ENCODE data around the gene DOK7.
"Not testable (repeated sequence)": the region's sequence is repeated elsewhere in the genome, so short reads cannot be mapped to it uniquely, and the experiment has no call there.

DOK7 gene

GRCh38 chr4:3524349-3524748, 61.2 kb downstream of the DOK7 start:
- DNase-seq = no peak

DNA sequence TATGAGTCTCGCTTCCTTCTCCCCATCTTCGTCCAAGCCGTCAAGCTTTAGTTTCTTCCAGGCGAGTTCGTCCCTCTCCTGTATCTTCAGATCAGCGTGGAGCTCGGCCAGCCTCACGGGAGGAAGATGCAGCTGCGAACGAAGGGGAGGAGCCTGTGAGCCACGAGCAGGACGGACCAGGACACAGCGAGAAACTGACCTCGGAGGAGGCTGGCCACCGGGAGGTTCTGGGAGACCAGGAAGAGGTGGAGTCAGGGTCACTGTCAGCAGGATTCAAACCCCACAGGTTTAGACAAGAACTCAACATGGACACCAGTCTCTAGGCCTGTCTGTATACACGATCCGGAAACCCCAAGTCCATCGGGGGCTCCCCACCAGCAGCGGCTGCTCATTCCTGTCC, 61.8 kb downstream of the DOK7 start:
- DNase-seq = no peak

- no peak for DNase-seq
Observed at GRCh38 chr4:3525532-3526430, 62.7 kb downstream of the DOK7 start.

DNA sequence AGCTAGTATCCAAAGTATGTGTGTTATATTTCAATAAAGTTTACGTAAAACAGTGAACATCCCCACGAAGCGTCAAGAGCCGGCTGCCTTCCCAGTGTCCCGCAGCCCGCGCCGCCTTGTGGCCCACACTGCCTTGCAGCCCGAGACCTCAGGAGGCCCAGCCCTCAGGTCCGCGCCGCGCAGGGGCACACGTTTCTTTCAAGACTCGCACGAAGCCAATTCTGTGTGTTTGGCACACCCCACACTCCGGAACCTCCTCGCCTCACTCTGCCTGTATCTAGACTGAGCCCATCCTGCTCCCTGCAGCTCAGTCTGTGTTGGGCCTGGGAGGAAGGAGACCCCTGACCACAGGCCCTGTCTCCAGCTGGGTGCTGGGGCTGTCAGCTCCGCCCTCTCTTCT, 63.4 kb downstream of the DOK7 start:
- no peak for DNase-seq

DNA sequence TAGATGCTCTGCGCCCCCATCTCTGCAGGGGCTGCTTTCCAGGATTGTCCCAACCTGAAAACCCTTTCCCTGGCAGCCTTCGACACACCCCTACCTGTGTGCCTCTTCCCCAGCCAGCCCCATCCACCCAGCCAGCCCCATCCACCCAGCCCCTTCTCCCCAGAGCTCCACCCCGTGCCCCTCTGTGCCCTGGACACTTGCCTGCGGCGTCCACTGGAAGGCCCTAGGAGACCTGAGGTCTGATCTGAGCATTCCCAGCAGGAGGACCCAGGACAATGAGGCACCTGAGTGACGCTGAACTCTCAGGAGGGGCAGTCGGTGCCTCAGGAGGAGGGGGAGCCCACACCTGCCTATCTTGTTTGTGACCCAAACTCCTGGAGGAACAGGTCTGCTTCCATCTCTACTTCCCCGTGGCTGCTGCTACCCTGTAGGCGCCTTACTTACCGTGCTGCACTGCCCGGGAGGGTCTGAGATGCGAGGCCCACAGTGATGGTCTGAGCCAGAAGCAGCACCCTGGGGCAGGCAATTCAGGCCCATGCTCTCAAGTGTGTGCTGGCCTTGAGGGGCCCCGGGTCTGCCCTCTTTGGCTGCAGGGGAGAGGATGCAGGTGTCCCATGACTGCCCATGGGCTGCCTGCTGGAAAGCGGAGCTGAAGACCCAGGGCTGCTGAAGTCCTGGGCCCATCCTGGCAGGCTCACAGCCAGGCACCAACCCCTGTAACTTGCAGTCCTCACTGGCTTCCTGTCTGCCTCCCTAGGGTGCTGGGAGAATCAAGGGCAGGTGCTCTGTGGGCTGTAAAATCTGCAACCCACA, 64.2 kb downstream of the DOK7 start:
- no peak for DNase-seq

- no peak for DNase-seq
Observed at GRCh38 chr4:3527914-3528876, 65.1 kb downstream of the DOK7 start.

DNA sequence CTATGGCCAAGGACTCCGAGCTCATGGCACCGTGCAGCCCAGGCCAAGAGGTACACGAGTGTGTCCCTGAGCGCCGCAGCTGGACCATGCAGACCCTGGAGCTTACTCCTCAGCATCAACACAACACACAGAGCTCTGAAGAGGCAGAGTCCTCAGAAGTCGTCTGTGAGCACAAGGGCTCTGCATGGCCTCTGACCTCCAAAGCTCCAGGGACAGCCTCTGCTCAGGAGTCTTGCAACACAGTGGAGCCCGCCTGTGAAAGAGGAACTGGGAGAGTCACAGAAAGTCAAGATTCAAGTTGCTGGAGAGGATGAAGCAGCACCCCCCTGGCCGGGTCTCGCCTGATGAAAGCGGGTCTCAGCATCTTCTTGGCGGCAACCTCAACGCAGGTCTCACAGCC, 66.3 kb downstream of the DOK7 start:
- no peak for DNase-seq

- no peak for DNase-seq
Observed at GRCh38 chr4:3530051-3530450, 66.9 kb downstream of the DOK7 start.

DNA sequence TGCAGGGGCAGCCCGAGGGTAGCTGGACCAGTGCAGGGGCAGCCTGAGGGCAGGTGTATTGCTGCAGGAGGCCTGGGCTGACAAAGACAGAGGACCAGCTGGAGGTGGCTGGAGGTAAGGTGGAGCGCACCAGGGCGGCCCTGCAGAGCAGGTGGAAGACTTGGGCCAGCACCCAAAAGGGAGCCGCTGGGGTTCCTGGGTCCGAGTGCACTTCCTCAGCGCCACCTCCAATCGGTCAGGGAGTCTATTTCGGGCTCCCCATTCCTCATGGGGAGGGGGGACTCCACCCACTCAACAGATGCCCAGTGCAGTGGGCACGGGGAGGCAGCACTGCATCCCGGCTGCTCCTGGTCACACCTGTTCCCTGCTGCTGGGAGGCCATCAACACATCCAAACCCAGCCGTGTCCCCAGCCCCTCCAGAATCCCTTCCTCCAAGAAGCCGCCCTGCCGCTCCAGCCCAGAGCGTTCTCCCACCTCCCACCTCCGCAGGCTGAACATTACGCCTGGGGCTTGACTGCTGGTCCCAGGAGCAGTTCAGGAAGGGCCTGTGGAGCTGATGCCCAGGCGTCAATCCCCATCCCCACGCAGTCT, 67.7 kb downstream of the DOK7 start:
- no peak for DNase-seq

DNA sequence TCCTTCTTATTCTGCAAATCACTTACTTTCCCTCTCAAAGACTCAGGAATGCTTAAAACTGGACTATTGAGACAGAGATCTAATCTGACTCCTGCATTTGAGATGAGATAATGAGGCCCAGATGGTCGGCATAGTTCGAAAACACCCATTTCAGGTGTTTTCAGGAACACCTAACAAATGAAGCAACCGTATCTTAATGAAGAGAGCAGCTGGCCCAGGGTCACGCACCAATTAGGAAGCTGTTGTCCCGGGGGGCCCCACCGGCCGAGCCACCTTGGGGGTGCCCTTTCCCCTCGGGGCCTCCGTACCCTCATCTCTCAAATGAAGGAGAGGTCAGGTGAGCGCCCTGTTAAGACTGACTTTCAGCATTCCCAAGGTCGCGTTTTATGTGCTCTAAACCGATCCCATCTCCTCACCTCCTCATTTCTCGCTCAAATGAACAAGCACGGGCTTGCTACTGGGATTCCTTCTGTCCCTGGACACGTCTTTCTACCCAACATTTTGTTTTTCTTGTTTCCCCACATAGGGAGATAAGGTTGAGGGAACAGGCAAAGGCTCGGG, 68.3 kb downstream of the DOK7 start:
- no peak for DNase-seq

GRCh38 chr4:3531879-3532750, 69.0 kb downstream of the DOK7 start, which contains the start of gene LRPAP1:
Gene LRPAP1, minus strand, starts transcription at chr4:3532422. Its CDS starts 10 bp downstream, at chr4:3532412.
- peak; percentile 70 to 82 for DNase-seq

DNA sequence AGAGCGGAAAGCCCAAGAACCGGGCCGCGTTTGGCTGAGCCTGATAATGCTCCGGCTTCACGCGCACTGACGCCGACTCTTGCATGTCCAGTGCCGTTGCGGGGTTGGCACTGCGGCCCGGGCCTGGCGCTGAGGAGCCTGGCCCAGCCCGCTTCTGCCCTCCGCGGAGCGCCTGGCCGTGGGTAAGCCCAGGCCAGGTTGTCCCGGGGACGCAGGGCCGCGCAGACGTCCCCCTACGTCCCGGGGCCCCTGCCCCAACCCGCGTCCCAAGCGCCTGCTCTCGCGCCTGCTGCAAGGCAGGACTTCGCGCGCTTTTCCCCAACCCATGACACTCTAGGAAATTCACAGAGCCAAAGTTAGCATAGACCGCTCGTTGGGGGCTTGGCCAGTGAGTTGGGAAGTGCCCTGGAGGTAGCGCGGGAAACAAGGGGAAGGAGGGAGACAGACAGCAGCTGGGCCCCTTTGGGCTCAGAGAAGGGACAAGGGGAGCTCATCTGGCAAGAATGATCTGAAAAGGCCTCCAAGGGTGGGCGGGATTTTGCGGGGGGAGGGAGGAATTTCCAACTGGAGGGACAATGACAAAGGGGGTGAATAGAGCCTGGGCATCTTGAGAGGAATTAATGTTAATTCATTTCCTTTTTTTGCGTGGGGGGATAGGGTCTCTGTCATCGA, 69.8 kb downstream of the DOK7 start:
- no peak for DNase-seq

DNA sequence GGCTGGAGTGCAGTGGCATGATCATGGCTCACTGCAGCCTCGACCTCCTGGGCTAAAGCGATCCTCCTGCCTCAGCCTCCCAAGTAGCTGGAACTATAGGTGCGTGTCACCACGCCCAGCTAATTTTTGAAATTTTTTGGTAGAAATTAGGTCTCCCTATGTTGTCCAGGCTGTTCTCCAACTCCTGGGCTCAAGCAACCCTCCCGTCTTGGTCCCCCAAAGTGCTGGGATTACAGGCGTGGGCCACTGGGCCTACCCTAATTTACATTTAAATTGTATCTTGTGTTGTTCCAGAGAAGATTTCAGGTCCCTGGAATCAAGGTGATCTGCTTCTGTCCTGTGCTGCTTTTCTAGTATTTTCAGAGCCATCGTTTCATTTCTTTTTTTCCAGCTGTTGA, 70.3 kb downstream of the DOK7 start:
- DNase-seq = no peak

DNA sequence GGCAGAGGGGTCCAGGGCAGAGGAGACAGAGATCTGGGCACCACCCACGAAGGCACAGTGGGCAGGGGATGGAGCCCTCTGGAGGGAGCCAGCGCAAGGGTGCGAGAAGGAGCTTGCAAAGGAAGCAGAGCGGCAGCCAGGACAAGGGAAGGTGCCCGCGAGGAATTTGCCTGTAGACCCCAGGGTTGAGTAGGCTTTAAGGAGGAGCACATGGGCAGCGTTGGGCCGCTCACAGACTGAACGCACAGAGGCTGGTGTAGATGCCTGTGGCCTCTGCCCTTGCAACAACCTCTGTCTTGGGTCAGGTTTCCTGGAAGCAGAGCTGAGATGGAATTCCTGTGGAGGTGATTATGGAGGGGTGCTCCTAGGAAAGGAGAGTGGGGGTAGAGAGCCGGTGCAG, 72.7 kb downstream of the DOK7 start:
- DNase-seq = not testable (repeated sequence)

DNA sequence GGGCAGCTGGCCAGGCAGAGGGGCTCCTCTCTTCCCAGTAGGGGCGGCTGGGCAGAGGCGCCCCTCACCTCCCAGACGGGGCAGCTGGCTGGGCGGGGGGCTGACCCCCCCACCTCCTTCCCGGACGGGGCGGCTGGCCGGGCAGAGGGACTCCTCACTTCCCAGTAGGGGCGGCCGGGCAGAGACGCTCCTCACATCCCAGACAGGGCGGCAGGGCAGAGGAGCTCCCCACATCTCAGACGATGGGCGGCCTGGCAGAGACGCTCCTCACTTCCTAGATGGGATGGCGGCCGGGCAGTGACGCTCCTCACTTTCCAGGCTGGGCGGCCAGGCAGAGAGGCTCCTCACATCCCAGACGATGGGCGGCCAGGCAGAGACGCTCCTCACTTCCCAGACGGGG, 75.8 kb downstream of the DOK7 start:
- DNase-seq = not testable (repeated sequence)

- not testable (repeated sequence) for DNase-seq
Observed at GRCh38 chr4:3543415-3543814, 80.3 kb downstream of the DOK7 start.
